GM12873 (cell line): ENCODE data around the gene TBC1D17.

Experiments used
- CTCF ChIP-seq: IDR thresholded peaks from 2 replicates; pipeline ENCODE4 v1.5.1; 2012; ENCODE audit warnings: low read depth, mild to moderate bottlenecking, moderate library complexity, low read length, control low read depth; ENCODE audit not compliant: insufficient read depth; ENCODE audit errors: missing control alignments

Gene TBC1D17

DNA sequence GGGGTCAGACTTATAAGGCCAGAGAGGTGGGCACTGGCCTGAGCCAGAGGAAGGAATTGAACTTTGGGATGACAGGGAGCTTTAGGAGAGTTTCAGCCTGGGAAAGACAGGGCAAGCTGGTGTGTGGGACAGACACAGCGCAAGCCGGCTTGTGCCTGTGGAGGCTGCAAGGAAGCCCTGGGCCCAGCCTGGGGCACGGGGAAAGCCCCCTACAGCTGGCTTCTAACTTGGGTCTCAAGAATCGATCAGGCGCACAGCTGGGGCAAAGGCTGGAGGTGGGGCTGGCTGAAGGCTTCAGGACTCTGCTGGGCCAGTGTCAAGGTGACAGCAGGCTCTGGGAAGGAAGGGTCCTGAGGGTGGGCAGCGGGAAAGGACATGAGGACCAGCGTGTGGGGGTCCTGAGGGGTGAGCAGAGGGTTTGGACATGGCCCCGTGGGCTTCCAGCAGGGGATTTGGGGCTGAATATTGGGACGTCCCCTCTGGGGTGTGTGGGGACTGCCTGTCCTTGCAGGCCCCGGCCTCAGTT is 23.6 kb upstream of the TBC1D17 start:
- no peak for TF ChIP-seq CTCF

GRCh38 chr19:49854378-49855263 is 22.9 kb upstream of the TBC1D17 start:
- no peak for TF ChIP-seq CTCF

- TF ChIP-seq CTCF = no peak
Measured at GRCh38 chr19:49855277-49855675, 22.2 kb upstream of the TBC1D17 start.

DNA sequence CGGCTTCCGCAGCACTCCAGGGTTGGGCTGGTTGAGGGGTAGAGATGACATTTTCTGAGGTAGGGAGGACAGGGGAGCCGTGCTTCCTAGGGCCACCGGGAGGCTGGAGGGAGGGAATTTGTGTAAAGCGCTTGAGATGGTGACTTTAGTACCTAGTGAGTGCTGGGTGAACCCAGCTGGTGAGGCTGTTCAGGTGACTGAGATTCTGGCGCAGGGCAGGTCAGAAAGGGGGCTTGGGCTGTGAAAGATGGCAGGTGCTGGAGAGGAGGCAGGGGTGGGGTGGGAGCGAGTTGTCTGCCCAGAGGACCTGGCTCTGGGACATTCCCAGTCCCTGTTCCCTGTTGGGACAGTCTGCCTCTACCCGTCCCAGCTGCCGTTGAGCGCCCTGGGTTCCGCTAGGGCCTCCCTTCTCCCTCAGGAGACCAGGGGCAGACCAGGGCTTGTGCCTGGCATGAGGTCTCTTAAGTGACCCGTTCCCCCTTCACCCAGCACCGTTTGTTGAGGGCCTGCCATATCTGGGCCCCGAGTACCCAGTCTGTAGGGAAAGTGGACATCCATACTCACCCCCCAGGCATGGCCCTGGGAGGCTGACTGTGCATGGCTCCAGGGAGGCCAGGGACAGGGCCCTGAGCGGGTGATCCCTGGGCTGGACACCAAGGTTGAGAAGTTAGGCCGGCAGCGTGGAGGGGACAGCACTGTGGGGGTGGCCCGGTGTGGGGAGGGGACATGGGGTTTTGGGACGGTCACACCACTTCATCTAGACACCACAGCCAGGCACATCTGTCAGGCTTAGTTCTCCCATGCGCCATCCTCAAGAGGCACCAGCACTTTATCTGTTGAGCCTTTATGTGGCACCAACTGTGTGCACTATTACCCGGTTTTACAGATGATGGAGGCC is 21.6 kb upstream of the TBC1D17 start:
- no peak for TF ChIP-seq CTCF

DNA sequence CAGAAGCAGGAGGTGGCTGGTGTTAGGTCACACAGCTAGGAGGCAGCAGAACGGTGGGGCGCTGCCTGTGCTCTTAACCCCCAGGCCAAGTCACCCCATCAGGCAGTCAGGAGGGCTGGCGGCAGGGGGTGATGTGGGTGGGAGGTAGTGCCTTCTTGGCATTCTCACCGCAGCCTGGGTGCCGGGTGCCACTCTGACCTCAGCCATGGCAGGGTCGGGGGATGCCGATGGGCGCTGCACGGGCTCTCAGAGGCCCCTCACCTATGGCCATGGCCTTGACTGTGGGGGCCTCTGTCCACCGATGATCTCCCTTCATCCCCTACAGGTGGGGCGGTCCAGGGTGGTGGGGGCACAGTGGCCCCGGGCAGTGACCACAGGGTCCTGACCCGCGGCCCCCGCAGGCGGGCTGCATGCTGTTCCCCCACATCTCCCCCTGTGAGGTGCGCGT is 20.9 kb upstream of the TBC1D17 start:
- no peak for TF ChIP-seq CTCF

- no peak for TF ChIP-seq CTCF
Measured at GRCh38 chr19:49857061-49857837, 20.3 kb upstream of the TBC1D17 start.
